H7 (cell line): ENCODE data around the gene PKN2. TPM values are rescaled to one million over a fixed set of nuclear protein-coding genes. Genes with fewer than 3 reads are reported as not detected.
A peak's percentile ranks its signal among the peaks of the same experiment; 100 is the strongest.

Source experiments
- DNase-seq: peaks from one replicate; pipeline ENCODE4 v3.0.0; 2012
- H3K27me3 ChIP-seq: 2 replicates; pipeline ENCODE4 v1.6.0; 2011; ENCODE audit warnings: mild to moderate bottlenecking, low read length; ENCODE audit not compliant: control insufficient read depth, insufficient read depth
- H3K36me3 ChIP-seq: replicated peaks from 2 replicates; pipeline ENCODE4 v1.5.1; 2011; ENCODE audit warnings: low read length; ENCODE audit not compliant: control insufficient read depth, insufficient read depth
- H3K4me3 ChIP-seq: 2 replicates; pipeline ENCODE4 v1.5.1; 2011; ENCODE audit warnings: low read depth, mild to moderate bottlenecking, control low read depth, low read length, moderate library complexity; ENCODE audit not compliant: insufficient read depth
- total RNA-seq: library from RNA; depleted of rRNA; stranded (reverse); fragments of >200 nt; shearing (Covaris generic); gene quantifications from 2 replicates; pipeline ENCODE4 v1.2.3, GENCODE V29; 2014; rRNA removed

PKN2 gene
- total RNA-seq, result 22.8 and 42.5 TPM in 2 replicates

GRCh38 chr1:88683541-88684481, at the start of gene PKN2:
PKN2 (plus strand) TSS chr1:88684273; CDS start chr1:88684581, 308 bp downstream.
- Histone ChIP-seq H3K4me3 (peak within 1 kb of the TSS; percentile 98), H3K36me3 (no peaks in the 10 kb centered on the region), H3K27me3 (no peaks in the 10 kb centered on the region)
- peak; percentile 95 for DNase-seq

- DNase-seq, result no peak
- Histone ChIP-seq H3K4me3 (no peak overlapping the region), H3K36me3 (no peaks in the 10 kb centered on the region), H3K27me3 (no peaks in the 10 kb centered on the region)
Observed at GRCh38 chr1:88634538-88634937, 49.5 kb upstream of the PKN2 start.

- Histone ChIP-seq H3K36me3 (no peaks in the 10 kb centered on the region), H3K4me3 (no peak overlapping the region), H3K27me3 (no peaks in the 10 kb centered on the region)
- DNase-seq, result no peak
Observed at GRCh38 chr1:88640060-88640459, 44.0 kb upstream of the PKN2 start.

DNA sequence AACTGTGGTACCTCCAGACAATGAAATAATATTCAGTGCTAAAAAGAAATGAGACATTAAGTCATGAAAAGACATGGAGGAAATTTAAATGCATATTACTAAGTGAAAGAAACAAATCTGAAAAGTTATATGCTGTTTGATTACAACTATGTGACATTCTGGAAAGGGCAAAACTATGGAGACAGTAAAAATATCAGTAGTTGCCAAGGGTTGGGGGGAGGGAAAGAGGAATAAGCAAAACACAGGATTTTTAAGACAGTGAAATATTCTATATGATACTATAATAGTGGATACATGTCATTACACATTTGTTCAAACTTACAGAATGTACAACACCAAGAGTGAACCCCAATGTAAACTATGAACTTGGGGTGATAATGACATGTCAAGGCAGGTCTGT, 38.2 kb upstream of the PKN2 start:
- DNase-seq, result no peak
- no peaks in the 10 kb centered on the region for H3K36me3 ChIP-seq
- no peaks in the 10 kb centered on the region for H3K27me3 ChIP-seq
- no peak overlapping the region for H3K4me3 ChIP-seq

- Histone ChIP-seq H3K36me3 (no peaks in the 10 kb centered on the region), H3K4me3 (no peak overlapping the region), H3K27me3 (no peaks in the 10 kb centered on the region)
- DNase-seq, result no peak
Observed at GRCh38 chr1:88646476-88647248, 37.4 kb upstream of the PKN2 start.

GRCh38 chr1:88647249-88647645, 36.8 kb upstream of the PKN2 start:
- no peak for DNase-seq
- Histone ChIP-seq H3K27me3 (no peaks in the 10 kb centered on the region), H3K36me3 (no peaks in the 10 kb centered on the region), H3K4me3 (no peak overlapping the region)

DNA sequence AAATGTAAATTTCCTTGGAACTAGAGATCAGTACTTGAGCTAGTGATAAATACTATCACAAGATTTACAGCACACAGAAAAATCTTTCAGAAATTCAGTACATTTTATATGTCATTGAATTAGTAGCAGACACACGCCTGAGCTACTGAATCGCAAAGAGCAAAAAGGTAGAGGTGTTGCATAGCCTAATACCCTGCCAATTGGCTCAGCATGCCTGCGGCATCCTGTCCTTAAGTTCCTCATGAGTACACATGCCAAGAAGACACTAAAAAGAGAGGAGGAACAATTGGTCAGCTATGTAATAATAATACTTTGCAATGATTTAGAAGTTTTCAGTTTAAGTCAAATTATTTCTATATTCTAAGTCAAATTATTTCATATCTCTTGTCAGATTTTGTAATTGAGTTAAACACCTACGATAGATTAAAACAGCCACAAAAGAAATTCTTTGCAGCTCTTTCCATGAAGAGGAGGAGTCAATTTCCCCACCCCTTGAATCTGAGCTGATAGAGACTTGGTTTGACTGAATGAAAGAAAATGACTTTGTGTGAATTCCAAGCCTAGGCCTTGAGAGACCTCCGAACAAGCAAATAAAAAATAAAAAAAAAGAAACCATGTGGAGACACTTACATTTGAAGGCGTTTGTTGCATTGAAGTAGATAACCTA, 36.2 kb upstream of the PKN2 start:
- no peak overlapping the region for H3K4me3 ChIP-seq

DNA sequence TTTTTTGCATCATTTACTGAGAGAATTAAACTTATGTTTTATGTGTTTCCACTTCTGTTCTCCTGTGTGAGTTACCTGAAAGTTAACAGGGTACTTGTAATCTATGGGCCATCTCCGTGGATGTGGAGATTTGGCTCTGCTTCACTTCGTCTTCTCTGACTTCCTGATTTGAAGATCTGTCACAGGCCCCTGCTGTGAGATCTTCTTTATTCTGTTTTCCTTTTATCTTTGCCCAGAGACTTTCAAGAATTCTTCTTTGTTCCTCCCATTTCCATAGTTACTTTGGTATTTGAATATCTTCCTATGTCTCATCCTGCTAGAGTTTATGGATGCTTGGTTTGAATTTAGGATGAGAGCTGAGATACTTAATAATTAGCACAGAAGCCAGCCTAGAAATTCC, 35.4 kb upstream of the PKN2 start:
- H3K4me3 ChIP-seq, result no peak overlapping the region
- H3K27me3 ChIP-seq, result no peaks in the 10 kb centered on the region
- no peak for DNase-seq
- no peaks in the 10 kb centered on the region for H3K36me3 ChIP-seq

More for the DNA sequence above, 36.2 kb upstream of the PKN2 start:
- H3K36me3 ChIP-seq, result no peaks in the 10 kb centered on the region
- no peaks in the 10 kb centered on the region for H3K27me3 ChIP-seq
- no peak for DNase-seq

DNA sequence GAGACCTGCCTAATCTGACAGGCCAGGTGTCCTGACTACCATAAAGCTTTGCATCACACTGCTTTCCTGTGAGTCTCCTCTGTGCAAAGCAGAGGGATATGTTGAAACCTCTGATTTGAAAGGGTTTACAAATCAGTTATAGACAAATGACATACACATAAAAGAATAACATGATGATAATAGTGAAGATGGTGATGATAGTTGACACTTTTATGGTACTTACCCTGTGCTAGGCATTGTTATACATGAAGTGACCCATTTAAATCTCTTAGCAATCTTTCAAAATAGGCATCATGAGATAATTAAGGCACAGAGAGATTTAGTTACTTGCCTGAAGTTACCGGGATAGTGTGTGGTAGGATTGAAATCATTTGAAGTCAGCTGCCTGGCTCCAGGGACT, 34.1 kb upstream of the PKN2 start:
- H3K27me3 ChIP-seq, result no peaks in the 10 kb centered on the region
- no peak overlapping the region for H3K4me3 ChIP-seq
- no peaks in the 10 kb centered on the region for H3K36me3 ChIP-seq
- no peak for DNase-seq

- Histone ChIP-seq H3K27me3 (no peaks in the 10 kb centered on the region), H3K4me3 (no peak overlapping the region), H3K36me3 (no peaks in the 10 kb centered on the region)
- no peak for DNase-seq
Observed at GRCh38 chr1:88650676-88651418, 33.2 kb upstream of the PKN2 start.

DNA sequence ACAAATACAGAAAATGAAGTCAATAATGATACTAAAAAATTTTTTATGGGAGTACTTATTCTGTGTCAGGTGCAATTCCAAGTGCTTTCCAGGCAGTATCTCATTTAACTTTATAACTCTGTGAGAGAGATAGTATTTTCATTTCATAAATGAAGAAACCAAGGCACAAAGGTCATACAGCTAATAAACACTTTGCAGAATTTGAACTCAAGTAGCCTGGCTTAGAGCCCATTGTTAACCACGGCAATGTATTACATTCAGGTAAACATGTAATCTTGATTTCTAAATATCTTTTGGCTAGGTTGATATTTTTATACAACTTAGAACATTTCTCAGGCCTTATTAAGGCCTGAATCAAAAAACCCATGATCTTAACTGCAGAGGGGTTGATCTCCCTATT, 28.9 kb upstream of the PKN2 start:
- no peaks in the 10 kb centered on the region for H3K36me3 ChIP-seq
- DNase-seq, result no peak

GRCh38 chr1:88655685-88656299, 28.3 kb upstream of the PKN2 start:
- peak; percentile 23 for DNase-seq
- H3K27me3 ChIP-seq, result no peaks in the 10 kb centered on the region
- H3K36me3 ChIP-seq, result no peaks in the 10 kb centered on the region
- H3K4me3 ChIP-seq, result no peak overlapping the region

More for the DNA sequence above, 28.9 kb upstream of the PKN2 start:
- no peak overlapping the region for H3K4me3 ChIP-seq
- no peaks in the 10 kb centered on the region for H3K27me3 ChIP-seq

DNA sequence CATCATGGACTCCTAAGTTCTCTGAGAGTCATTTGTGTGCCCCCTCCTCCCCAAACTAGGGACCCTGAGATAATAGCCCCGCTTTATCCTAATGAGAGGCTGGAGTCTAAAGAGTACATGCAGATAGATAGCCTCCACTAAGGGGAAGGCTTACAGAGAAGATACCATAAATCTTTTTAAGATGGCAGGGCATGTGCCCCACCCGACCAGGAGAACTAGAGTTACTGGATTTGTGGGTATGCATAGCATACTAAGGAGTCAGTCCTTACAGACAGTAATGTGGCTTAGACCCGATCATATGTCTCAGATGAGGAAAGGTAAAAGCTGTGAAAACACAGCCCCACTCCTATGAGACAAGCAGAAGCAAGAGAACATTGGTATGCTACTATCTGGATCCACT, 25.7 kb upstream of the PKN2 start:
- Histone ChIP-seq H3K4me3 (no peak overlapping the region), H3K36me3 (no peaks in the 10 kb centered on the region), H3K27me3 (no peaks in the 10 kb centered on the region)
- DNase-seq, result no peak

GRCh38 chr1:88659552-88659951, 24.5 kb upstream of the PKN2 start:
- H3K36me3 ChIP-seq, result no peaks in the 10 kb centered on the region
- no peak overlapping the region for H3K4me3 ChIP-seq
- H3K27me3 ChIP-seq, result no peaks in the 10 kb centered on the region
- DNase-seq, result no peak
